Natural killer cell treated with Interleukin-12 subunit alpha and Interleukin-12 subunit beta and Interleukin-15 and Interleukin-18, amount 100 ng/mL, for 72 hours (primary cell): ENCODE data around the gene CABP7. TPM values are rescaled to one million over a fixed set of nuclear protein-coding genes. Genes with fewer than 3 reads are reported as not detected.

Experiments
- ATAC-seq, 2 donors: fragments of 150-1000 bp; cut with Tn5 transposase in 1 of 2; sonication (Bioruptor Pico), chemical (Tn5 transposase) in 1 of 2; 2 replicates each; pipeline ENCODE4 v1.10.0; 2021
- DNase-seq: peaks from one replicate; pipeline ENCODE4 v3.0.0; 2022; ENCODE audit warnings: low spot score
- H3K27ac Mint-ChIP-seq, 2 donors: 1 replicate in 1 of 2; 2 replicates in 1 of 2; pipeline ENCODE4 v1.8.0; 2022; ENCODE audit warnings: mixed read lengths in 2 of 2, mild to moderate bottlenecking in 1 of 2, moderate library complexity in 1 of 2
- H3K27me3 Mint-ChIP-seq, 2 donors: 1 replicate in 1 of 2; 2 replicates in 1 of 2; pipeline ENCODE4 v1.8.0; 2022; ENCODE audit warnings: mixed read lengths in 2 of 2
- H3K36me3 Mint-ChIP-seq: one replicate; pipeline ENCODE4 v1.8.0; 2022; ENCODE audit warnings: mixed read lengths
- H3K4me1 Mint-ChIP-seq, 2 donors: 1 replicate in 1 of 2; 2 replicates in 1 of 2; pipeline ENCODE4 v1.8.0; 2022; ENCODE audit warnings: low read depth in 2 of 2, mixed read lengths in 2 of 2, mild to moderate bottlenecking in 1 of 2
- H3K4me3 Mint-ChIP-seq: one replicate; pipeline ENCODE4 v1.8.0; 2022; ENCODE audit warnings: mixed read lengths
- H3K9me3 Mint-ChIP-seq: 2 replicates; pipeline ENCODE4 v1.8.0; 2022; ENCODE audit warnings: mixed read lengths
- total RNA-seq, 2 donors: library from RNA; stranded (reverse); gene quantifications; one replicate each; pipeline ENCODE4 v1.2.3, GENCODE V29; 2022

The CABP7 gene
- under 1 TPM; 0.07 to 0.17 TPM for total RNA-seq

DNA sequence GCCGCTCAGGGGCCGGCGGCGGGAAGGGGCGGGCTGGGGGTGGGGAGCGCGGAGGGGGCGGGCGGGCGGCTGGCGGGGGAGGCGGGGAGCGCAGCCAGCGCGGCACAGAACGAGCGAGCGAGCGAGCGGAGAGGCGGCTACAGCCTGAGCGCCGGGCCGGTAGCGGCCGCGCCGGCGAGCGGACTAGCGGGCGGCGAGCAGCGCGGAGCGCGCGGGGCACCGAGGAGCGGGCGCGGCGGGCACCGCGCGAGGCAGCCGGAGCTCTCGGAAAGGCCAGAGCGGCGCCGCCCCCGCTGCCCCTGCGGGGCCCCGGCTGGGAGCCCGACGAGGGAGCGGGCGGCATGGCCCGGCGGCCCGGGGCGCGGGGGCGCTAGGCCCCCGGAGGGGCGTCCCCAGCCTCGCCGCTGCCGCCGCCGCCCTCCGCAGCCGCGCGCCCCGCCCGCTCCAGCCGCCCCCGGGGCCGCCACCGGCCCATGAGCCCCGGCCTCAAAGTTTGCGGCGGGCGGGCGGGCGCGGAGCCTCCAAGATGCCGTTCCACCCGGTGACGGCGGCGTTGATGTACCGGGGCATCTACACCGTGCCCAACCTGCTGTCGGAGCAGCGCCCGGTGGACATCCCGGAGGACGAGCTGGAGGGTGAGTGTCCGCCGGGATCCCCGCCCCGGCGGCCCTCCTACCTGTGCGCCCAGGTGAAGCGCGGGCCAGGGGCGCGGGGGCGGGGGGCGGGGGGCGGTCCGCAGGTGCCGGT is at the start of gene CABP7:
Gene CABP7, plus strand, starts transcription at position 105 of the 747 bp plus-strand sequence. Its CDS starts 422 bp downstream, at position 527.
- H3K9me3 Mint-ChIP-seq = no peaks in the 10 kb centered on the region
- ATAC-seq (no peak), DNase-seq (no peak)
- H3K36me3 Mint-ChIP-seq = no peaks in the 10 kb centered on the region
- H3K27ac Mint-ChIP-seq = no peak within 1 kb of the TSS
- no peaks in the 10 kb centered on the region for H3K4me1 Mint-ChIP-seq
- H3K27me3 Mint-ChIP-seq = peaks cover 20 to 24% of the 10 kb centered on the region in 2 donors
- H3K4me3 Mint-ChIP-seq = no peak within 1 kb of the TSS

DNA sequence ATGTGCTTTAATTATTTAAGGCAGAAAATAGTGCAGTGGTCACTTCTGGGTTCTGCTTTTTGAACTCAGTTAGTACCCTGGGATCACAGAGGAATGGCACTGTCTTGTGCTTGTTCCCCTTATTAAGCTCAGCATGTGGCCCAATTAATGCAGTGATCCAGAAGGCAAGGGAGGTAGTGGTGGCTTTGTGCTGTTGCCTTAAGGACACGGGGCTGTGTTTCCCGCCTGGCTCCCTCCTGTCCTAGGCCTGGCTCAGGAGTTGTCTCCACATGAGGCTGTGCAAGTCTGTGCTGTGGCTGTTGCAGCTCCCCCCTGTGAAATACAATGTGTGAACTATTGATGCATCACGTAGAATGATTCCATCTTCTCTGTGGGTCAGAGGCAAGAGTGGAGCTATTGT is 49.2 kb upstream of the CABP7 start:
- H3K27ac Mint-ChIP-seq = no peak overlapping the region
- DNase-seq (no peak), ATAC-seq (no peak)
- peaks cover 12% of the 10 kb centered on the region for H3K36me3 Mint-ChIP-seq
- no peak overlapping the region for H3K4me3 Mint-ChIP-seq
- no peaks in the 10 kb centered on the region for H3K27me3 Mint-ChIP-seq
- H3K4me1 Mint-ChIP-seq = no peaks in the 10 kb centered on the region
- no peaks in the 10 kb centered on the region for H3K9me3 Mint-ChIP-seq

DNA sequence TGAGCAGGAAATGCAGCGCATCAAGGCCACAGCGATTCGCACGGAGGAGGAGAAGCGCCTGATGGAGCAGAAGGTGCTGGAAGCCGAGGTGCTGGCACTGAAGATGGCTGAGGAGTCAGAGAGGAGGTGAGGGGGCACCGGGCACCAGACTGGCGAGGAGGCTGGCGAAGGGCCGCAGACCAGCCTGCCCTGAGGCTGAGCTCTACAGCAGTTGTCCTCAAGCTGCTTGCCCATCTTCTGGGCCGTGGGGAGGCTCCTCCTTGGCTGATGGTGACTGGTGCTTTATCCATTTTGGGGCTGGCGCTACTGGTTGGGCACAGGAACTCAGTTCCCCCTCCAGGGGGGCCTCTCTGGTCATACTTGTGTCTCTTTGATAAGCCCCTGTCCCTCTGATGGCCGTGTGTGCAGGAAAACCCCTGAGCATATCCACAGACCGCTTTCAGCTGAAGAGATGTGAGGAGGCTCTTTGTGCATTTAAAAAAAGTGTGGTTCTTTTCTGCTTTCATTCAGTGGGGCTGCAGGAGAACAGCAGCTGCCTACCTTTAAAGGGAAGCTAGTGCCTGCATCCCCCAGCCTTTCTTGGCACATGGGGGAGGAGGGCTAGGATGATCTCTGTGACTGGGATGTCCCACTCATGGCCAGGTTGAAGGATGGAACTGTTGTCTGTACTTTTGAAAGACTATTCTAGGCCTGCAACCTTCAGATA is 46.3 kb upstream of the CABP7 start:
- no peak overlapping the region for H3K27ac Mint-ChIP-seq

DNA sequence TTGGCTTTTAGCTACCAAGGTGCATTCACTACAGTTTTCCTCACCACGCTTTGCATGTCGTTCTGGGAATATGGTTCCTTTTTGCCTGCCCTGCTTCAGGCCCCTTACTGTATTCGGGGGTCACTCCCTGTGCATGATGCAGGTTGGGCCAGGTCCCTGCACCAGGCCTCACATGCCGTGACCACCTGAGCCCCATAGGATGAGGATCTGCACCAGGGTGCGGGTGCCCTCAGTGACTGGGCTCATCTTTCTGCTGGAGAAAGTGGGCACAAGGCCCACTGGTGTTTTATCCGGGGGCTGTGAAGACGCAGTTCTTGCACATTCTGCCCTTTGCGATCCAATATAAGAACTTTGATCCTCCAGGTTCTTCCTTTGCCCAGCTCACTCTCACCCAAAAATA is 45.7 kb upstream of the CABP7 start:
- peaks cover 22% of the 10 kb centered on the region for H3K36me3 Mint-ChIP-seq
- no peaks in the 10 kb centered on the region for H3K4me1 Mint-ChIP-seq

More for the DNA sequence above, 46.3 kb upstream of the CABP7 start:
- Mint-ChIP-seq H3K4me3 (no peak overlapping the region), H3K36me3 (peaks cover 22% of the 10 kb centered on the region), H3K9me3 (no peaks in the 10 kb centered on the region), H3K4me1 (no peaks in the 10 kb centered on the region), H3K27me3 (no peaks in the 10 kb centered on the region)
- ATAC-seq = no peak
- no peak for DNase-seq

DNA sequence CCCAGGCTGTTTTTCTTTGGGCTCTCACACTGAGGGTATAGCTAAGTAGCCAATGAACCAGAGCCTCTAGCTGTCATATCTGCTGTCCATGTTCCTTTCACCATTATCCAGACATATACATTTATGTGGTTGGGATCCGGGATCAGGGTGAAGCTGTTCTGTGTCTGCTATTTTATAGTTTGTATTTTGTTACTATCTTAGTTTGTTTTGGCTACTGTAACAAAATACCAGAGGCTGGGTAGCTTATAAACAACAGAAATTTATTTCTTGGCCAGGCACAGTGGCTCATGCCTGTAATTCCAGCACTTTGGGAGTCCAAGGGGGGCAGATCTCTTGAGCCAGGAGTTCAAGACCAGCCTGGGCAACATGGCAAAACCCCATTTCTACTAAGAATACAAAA is 40.5 kb upstream of the CABP7 start:
- DNase-seq (no peak), ATAC-seq (no peak)
- H3K27ac Mint-ChIP-seq = no peak overlapping the region
- peaks cover 22% of the 10 kb centered on the region for H3K36me3 Mint-ChIP-seq
- H3K4me1 Mint-ChIP-seq = no peaks in the 10 kb centered on the region
- no peaks in the 10 kb centered on the region for H3K9me3 Mint-ChIP-seq
- H3K27me3 Mint-ChIP-seq = no peaks in the 10 kb centered on the region
- no peak overlapping the region for H3K4me3 Mint-ChIP-seq

More for the DNA sequence above, 45.7 kb upstream of the CABP7 start:
- no peak for ATAC-seq
- no peak for DNase-seq
- Mint-ChIP-seq H3K4me3 (no peak overlapping the region), H3K9me3 (no peaks in the 10 kb centered on the region), H3K27me3 (no peaks in the 10 kb centered on the region), H3K27ac (no peak overlapping the region)

DNA sequence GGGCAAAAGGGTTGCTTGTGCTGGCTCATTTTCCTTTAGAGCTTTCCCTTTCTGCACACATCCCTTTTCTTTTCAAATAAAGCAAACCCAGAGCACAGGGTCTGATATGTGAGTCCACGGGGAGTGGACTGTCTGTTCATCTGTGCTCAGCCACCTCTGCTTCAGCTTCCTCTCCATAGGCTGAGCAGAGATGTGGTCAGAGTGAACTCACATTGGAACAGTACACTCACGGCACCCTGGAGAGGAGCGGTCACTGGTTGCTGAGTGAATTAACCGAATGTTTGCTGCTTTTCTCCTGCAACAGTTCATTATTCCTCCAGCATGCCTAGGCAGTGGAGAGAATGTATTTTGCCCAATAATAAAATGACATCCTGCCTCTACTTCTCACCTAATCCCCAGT is 36.3 kb upstream of the CABP7 start:
- DNase-seq (no peak), ATAC-seq (no peak)
- Mint-ChIP-seq H3K27ac (no peak overlapping the region), H3K4me1 (no peaks in the 10 kb centered on the region), H3K36me3 (peaks cover 6% of the 10 kb centered on the region), H3K9me3 (no peaks in the 10 kb centered on the region), H3K27me3 (no peaks in the 10 kb centered on the region), H3K4me3 (no peak overlapping the region)

DNA sequence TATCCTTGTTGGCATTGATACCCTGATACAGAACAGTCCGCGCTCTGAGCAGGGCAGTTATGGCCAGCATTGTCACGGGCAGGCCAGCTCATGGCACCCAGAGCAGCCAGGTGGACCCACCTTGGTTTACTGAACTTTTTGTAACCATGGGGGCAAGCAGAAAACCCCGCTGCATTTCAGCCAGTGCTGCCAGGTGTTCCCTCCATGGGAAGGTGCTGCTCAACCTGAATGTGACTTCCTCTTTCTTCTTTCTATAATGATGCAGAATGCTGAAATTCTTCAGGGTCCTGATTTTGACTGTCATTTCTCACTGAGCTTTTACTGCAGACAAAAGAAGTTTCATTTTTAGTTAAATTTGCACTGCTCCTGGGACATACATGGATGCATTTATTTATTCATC is 35.6 kb upstream of the CABP7 start:
- no peak for DNase-seq
- no peaks in the 10 kb centered on the region for H3K27me3 Mint-ChIP-seq
- no peaks in the 10 kb centered on the region for H3K9me3 Mint-ChIP-seq
- no peak overlapping the region for H3K4me3 Mint-ChIP-seq
- ATAC-seq = no peak
- H3K27ac Mint-ChIP-seq = no peak overlapping the region
- H3K4me1 Mint-ChIP-seq = no peaks in the 10 kb centered on the region
- peaks cover 6% of the 10 kb centered on the region for H3K36me3 Mint-ChIP-seq

DNA sequence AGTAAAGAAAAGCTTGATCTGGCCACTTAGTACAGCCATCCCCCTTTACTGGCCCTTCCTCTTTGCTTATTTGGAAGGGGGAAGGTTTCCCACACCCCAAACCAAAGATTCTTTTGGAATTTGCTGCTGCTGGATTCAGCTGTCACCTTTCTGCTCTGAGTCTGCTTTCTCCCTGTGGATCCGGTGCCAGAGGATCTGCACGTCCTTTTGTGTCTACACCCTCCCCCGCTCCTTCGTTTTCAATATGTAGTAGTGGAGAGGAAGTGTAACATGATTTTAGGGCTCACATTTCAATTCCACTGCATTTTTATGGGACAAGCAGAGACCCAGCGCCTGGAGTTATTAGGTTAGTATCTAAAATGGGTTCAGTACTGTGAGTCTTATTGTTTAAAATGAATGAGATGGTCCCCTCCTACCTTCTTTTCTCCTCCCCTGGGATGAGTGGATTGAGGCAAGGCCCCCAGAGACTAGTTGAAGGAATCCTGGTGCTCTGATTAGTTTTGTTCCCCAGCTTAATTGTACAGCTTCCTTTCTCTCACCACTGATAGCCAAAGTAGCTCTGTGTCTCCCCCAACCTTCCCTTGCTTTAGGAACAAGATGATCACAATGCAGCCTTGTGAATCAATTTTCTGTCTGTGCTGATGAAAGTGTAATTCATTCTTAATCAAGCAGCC is 30.5 kb upstream of the CABP7 start:
- H3K27ac Mint-ChIP-seq = peak overlapping the region in 1 of 2 donors; percentile 15
- H3K4me1 Mint-ChIP-seq = peaks cover 0 to 3% of the 10 kb centered on the region in 2 donors
- H3K9me3 Mint-ChIP-seq = no peaks in the 10 kb centered on the region
- ATAC-seq = no peak
- H3K36me3 Mint-ChIP-seq = peaks cover 6% of the 10 kb centered on the region
- no peaks in the 10 kb centered on the region for H3K27me3 Mint-ChIP-seq
- no peak overlapping the region for H3K4me3 Mint-ChIP-seq
- no peak for DNase-seq

DNA sequence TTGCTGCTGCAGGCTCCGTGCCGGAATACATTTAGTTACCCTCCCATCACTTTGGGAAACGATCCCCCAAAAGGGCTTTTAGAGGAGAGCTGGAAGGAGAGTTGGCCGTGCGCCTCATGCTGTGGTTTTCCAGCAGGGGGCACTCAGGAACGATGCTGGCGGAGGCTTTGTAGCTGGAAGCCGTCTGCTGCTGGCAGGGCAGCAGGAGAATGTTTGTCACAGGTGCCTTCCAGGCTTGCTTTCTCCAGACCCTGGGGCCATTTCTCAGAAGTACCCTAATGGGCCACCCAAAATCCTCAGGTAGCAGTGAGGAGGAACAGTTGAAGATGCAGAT is 30.0 kb upstream of the CABP7 start:
- ATAC-seq = no peak

DNA sequence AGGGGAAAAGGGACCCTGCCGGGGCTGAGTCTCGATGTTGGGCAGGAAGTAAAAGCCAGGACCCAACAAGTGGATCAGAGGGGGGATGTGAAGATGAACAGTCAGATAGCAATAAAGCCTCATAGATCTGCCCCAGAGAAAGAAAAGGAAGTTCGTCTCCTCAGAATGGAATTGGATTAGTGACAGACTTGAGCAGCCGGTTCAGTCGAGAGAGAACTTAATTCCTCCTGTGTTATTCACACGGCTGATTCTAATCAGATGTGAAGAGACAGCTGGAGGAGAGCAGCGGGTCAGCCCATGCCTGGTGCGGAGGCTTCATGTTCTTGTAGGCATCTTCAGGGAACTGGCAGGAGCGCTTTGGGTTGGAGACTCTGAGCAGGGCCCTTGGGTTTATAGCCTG is 29.3 kb upstream of the CABP7 start:
- H3K4me3 Mint-ChIP-seq = no peak overlapping the region
- H3K27me3 Mint-ChIP-seq = no peaks in the 10 kb centered on the region
- peaks cover 0 to 3% of the 10 kb centered on the region in 2 donors for H3K4me1 Mint-ChIP-seq
- peaks cover 6% of the 10 kb centered on the region for H3K36me3 Mint-ChIP-seq
- H3K9me3 Mint-ChIP-seq = no peaks in the 10 kb centered on the region
- no peak for ATAC-seq
- DNase-seq = no peak
- no peak overlapping the region for H3K27ac Mint-ChIP-seq

More for the DNA sequence above, 30.0 kb upstream of the CABP7 start:
- H3K27me3 Mint-ChIP-seq = no peaks in the 10 kb centered on the region
- peaks cover 0 to 3% of the 10 kb centered on the region in 2 donors for H3K4me1 Mint-ChIP-seq
- peak overlapping the region in 1 of 2 donors; percentile 15 for H3K27ac Mint-ChIP-seq
- peaks cover 6% of the 10 kb centered on the region for H3K36me3 Mint-ChIP-seq
- H3K4me3 Mint-ChIP-seq = no peak overlapping the region
- no peaks in the 10 kb centered on the region for H3K9me3 Mint-ChIP-seq
- no peak for DNase-seq

DNA sequence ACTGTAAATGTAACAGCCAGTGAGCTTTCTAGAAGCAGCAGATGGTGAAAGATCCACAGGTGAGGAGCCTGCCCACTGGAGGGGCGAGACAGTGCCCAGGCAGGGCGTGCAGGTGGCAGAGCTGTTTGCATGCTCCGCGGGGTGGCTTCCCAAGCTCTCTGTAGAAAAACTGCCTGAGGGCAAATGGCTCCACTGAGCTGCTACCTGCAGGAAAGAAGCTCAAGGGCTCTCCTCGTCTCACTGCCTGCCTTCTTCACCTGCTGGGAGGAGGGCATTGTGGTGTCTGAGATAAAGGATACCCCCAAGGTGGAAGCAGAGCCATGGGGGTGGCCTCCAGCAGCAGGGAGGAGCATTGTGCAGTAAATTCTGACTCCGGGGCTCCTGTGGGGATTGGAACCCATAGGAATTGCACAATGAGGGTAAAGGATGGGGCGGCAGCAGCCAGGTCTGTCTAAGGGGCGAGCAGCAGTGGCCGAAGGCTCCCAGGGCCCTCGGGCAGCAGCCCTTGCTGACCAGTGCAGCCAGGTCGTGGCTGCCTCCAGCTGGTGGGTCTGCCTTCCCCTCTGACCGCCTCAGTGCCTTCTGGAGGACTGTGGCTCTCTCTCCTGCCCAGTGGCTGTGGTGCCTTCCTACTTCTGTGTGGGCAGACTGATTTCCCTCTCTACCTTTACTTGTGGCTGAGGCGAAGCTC is 28.0 kb upstream of the CABP7 start:
- no peaks in the 10 kb centered on the region for H3K9me3 Mint-ChIP-seq
- peaks cover 3% of the 10 kb centered on the region for H3K36me3 Mint-ChIP-seq
- DNase-seq (no peak), ATAC-seq (no peak)
- H3K4me3 Mint-ChIP-seq = no peak overlapping the region
- H3K4me1 Mint-ChIP-seq = peaks cover 0 to 3% of the 10 kb centered on the region in 2 donors
- no peaks in the 10 kb centered on the region for H3K27me3 Mint-ChIP-seq
- no peak overlapping the region for H3K27ac Mint-ChIP-seq

DNA sequence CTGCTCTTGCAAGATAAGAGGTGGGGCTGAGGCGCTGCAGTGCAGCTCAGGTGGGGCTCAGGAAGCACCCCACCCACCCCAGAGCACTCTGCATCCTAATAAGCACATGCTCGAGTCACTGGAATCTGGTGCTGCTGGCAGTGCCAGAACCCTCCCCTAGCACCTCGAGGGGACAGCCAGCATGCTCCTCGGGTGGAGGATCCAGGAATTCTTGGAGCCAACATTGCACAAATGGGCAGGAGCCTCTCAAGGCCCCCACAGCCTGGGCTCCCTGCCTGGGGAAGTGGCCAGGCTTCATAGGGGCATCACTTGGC is 27.5 kb upstream of the CABP7 start:
- Mint-ChIP-seq H3K4me1 (peaks cover 0 to 3% of the 10 kb centered on the region in 2 donors), H3K9me3 (no peaks in the 10 kb centered on the region), H3K27me3 (no peaks in the 10 kb centered on the region), H3K27ac (no peak overlapping the region), H3K36me3 (no peaks in the 10 kb centered on the region), H3K4me3 (no peak overlapping the region)
- no peak for ATAC-seq
- DNase-seq = no peak

DNA sequence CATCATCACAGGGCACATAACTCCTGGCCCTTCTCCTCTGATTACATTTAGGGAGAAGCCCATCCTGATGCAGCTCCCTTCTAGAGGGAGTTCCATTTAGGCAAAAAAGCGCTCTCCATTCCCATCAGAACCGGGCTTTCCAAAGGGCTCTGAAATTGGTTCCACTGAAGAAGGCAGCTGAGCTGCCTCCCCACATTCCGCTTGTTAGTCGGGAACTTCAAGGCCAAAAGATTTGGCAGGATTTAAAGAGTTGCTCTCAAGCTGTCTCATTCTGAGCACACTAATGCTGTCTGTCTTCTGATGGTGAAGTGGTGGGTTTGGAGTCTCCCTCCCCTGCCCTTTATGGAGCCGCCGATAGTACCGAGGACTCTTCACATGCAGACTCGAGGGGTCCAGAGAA is 26.6 kb upstream of the CABP7 start:
- Mint-ChIP-seq H3K4me1 (peaks cover 0 to 3% of the 10 kb centered on the region in 2 donors), H3K9me3 (no peaks in the 10 kb centered on the region), H3K27ac (no peak overlapping the region), H3K27me3 (no peaks in the 10 kb centered on the region), H3K4me3 (no peak overlapping the region), H3K36me3 (no peaks in the 10 kb centered on the region)
- DNase-seq (no peak), ATAC-seq (no peak)

DNA sequence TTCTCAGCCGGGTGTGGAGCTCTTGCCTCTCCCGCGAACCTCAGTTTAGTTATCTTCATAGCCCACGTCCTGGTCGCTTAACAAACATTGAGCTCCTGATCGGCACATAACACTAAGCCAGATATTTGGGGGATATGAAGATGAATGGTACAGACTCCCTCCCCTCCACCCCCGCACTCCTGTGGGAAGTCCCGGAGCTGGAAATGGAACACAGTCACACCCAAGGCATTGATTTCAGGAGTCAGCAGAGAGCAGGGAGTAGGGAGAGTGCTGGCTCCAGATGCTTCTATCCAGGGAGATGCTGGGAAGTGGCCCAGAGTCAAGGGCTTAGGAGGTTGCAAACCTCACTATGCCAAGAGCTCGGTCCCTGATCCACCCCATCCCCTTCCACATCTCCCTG is 26.1 kb upstream of the CABP7 start:
- Mint-ChIP-seq H3K27ac (no peak overlapping the region), H3K9me3 (no peaks in the 10 kb centered on the region), H3K27me3 (no peaks in the 10 kb centered on the region), H3K4me3 (no peak overlapping the region), H3K4me1 (peaks cover 0 to 3% of the 10 kb centered on the region in 2 donors), H3K36me3 (no peaks in the 10 kb centered on the region)
- no peak for ATAC-seq
- no peak for DNase-seq
